GM04503 (cell line): Measurements from ENCODE around the gene KERA.
A peak's percentile ranks its signal among the peaks of the same experiment; 100 is the strongest.
"Not testable (repeated sequence)": the region's sequence is repeated elsewhere in the genome, so short reads cannot be mapped to it uniquely, and the experiment has no call there.

Experiments
- DNase-seq: peaks from one replicate; pipeline ENCODE4 v3.0.0-alpha.2; 2012; ENCODE audit warnings: low read depth

Gene KERA

GRCh38 chr12:91057368-91058165, at the start of gene KERA:
KERA (minus strand) TSS chr12:91058024; CDS start chr12:91056281, 1,743 bp downstream.
- no peak for DNase-seq

DNA sequence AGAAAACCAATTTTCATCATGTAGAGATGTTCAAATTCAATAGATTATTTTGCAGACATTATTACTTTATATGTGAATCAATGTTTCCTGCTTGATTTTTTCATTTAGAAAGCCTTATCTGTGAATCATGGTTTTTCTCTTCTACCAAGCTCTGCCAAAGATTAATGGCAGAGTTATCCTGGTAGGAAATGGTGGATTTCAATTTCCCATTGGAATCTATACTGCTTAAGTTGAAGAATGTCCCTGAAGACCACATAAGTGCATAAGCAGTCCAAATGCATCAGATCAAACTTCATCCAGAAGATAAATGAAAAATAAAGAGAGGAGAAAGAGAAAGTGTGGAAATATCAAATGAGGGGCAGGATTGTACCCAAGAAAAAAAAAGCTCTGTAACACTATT, 48.5 kb upstream of the KERA start:
- DNase-seq = no peak

- no peak for DNase-seq
Measured at GRCh38 chr12:91105807-91106206, 48.0 kb upstream of the KERA start.

GRCh38 chr12:91104812-91105466, 47.1 kb upstream of the KERA start:
- no peak for DNase-seq

- DNase-seq = no peak
Measured at GRCh38 chr12:91103624-91104023, 45.8 kb upstream of the KERA start.

DNA sequence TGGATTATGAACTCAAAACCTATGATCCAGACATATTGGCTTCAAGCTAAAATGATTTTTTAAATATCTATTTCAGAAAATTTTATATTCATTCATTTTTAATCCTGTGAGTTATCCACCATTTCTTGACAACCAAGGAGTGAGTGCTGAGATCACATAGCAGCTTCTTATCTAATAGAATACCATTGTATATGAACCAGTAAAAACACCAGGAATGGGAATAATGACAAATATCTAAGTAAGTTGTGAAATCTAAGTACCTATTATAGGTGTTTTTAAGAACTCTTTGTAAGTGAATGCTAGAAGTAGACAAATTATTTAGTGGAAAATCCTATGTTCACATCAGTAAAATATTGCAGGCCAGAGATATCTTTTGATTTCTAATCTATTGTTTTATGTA, 45.3 kb upstream of the KERA start:
- DNase-seq = no peak

DNA sequence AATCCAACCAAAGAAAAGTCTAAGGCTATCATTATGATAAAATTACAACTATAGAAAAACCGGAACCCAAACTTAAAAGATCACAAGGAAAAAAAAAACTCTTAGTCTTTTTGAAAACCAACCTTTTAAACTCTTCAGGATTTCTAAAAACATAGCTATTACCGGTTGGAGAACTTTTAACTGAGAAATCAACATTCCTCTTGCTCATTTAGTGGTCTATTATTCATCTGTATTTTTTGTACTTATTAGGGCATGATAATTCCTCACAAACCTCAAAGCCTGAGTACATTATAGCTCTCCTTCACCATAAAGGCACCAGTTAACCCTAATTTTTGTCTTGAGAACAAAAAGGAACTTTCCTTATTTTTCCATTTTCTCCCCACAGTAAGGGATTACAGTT, 43.1 kb upstream of the KERA start:
- DNase-seq = no peak

- no peak for DNase-seq
Measured at GRCh38 chr12:91099836-91100235, 42.0 kb upstream of the KERA start.

- DNase-seq = no peak
Measured at GRCh38 chr12:91099341-91099740, 41.5 kb upstream of the KERA start.

DNA sequence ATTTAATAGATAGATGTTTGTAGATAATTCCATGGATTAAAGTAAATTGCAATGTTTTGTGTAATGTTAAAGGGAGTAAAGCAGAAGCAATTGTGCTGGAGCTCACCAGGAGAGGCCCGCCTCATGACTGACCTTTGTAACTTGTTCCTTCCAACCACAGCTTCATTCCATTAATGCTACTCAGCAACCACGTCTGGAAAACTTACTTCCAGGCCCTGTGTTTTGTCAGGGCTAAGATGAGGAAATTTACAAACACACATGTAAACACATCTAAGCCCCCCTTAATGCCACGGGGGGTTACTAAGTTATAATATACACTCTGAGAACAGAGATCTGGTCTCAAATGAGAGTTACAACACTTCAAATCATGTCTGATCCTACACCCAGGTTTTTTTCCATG, 41.1 kb upstream of the KERA start:
- peak; percentile 81 for DNase-seq

- no peak for DNase-seq
Measured at GRCh38 chr12:91098461-91098860, 40.6 kb upstream of the KERA start.

GRCh38 chr12:91094957-91095356, 37.1 kb upstream of the KERA start:
- no peak for DNase-seq

- no peak for DNase-seq
Measured at GRCh38 chr12:91094032-91094662, 36.3 kb upstream of the KERA start.

DNA sequence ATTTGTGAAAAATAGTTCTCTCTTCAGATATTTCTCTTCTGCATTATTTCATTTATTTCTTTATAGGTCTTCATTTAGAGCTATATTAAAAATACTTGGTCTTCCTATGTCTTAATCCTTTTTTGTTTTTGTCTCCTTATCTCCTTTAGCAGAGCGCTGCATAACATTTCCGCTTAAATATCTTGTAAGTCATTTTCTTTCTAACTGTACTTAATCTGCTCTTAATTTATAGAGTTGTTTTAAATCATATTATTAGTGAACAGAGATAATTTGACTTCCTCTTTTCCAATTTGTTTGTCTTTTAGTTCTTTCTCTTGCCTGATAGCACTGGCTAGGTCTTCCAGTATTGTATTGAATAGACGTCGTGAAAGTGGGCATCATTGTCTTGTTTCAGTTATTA, 35.5 kb upstream of the KERA start:
- no peak for DNase-seq

GRCh38 chr12:91091916-91092715, 34.3 kb upstream of the KERA start:
- DNase-seq = no peak

GRCh38 chr12:91089953-91090352, 32.1 kb upstream of the KERA start:
- not testable (repeated sequence) for DNase-seq

DNA sequence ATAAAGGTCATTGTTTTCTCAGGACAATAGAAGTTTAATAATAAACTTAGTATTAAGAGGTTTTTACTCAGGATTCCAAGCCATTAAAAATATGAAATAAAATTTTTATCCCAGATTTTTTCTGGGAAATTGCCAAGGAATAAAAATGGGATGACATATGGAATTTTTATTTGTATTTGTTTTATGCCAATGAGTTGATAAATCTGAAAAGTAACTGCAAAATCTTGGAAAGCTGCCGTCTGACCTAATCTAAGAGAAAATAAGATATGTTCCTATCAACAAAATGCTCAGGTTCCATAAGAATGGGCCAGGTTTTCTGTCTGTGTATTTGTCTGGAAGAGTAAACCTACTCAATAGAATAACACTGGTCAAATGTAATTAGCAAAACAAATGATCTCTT, 22.2 kb upstream of the KERA start:
- no peak for DNase-seq

DNA sequence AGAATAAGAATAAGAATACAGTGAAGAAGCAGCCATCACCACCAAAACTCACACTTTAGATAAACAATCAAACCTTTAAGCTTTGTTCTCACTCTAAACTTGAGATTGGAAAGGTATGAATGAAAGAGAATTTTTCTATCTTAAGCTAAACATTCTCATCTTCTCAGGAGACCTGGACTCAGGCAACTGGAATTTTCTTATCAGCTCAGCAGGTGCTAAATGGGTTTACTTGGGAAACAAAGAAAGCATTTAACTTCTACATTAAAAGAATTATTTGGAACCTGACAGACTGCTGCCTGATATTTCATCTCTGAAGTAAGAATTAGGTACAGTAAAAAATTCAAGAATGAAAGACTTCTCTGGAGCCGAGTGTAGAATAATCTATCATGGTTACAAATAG, 20.7 kb upstream of the KERA start:
- DNase-seq = no peak

DNA sequence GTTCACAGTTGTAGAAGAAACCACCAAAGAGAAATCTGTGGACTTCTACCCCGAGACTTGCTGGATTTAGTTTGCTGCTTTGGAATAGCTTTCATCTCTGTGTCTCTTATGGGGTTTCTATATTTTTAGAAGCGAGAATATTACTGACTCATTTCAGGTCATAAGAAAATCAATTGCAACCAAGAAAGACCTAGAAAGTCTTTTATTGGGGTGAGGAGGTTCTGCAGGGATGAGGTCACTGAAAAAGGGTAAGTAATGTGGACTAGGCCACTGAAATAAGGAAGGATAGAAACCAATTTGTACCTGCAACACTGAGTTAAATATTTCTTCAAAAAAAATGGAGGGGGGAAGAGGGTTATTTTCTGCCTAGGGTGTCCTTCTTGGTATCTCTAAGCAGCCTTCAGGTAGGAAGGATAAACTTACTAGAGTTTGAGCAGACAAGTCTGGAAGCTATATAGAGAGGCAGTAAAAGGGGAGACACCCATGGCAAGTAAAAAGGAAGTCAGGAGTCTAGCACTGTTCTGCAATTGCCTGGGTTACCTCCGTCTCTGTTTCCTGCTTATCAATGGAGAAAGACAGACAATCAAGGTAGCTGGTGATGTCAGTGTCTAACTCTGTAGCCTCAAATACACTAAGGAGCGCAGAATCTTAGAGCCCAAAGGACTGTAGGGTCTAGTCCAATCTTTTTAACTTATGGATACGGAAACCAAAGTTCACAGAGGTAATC, 19.6 kb upstream of the KERA start:
- DNase-seq = no peak

DNA sequence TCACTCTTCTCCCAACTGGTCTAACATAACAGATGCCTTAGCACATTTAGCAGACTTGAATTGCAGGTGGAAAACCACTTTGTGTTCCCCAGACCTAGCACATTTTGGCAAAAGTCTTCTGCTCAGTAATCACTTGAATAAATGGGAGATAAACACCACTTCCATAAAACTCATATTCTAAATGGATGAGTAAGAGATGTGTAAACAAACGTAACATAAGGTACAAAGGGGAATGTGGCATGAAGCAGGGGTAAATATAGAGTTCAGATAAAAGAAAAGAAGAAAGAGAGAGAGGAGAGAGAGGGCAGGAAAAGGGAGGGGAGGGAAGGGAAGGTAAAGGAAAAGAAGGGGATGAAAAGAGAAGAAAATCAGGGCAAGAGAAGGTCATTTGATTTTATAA, 17.0 kb upstream of the KERA start:
- no peak for DNase-seq

GRCh38 chr12:91074154-91074709, 16.4 kb upstream of the KERA start:
- DNase-seq = no peak
